ENCODE data around the gene CD244. TPM values are rescaled to one million over a fixed set of nuclear protein-coding genes. Genes with fewer than 3 reads are reported as not detected.

CD244 gene
- total RNA-seq, 1 donor: not detected

GRCh38 chr1:160863774-160864131, 1.1 kb upstream of the CD244 start:
- H3K79me2 ChIP-seq (ENCODE audit: insufficient read depth, low read length): no peaks in the 10 kb centered on the region
- no peaks in the 10 kb centered on the region for H3K9me3 ChIP-seq (ENCODE audit: low read depth, low read length)
- H3K36me3 ChIP-seq (ENCODE audit: insufficient read depth, low read length): no peaks in the 10 kb centered on the region
- H4K20me1 ChIP-seq (ENCODE audit: insufficient read depth, low read length): no peaks in the 10 kb centered on the region
- TF ChIP-seq, protein P1, sequence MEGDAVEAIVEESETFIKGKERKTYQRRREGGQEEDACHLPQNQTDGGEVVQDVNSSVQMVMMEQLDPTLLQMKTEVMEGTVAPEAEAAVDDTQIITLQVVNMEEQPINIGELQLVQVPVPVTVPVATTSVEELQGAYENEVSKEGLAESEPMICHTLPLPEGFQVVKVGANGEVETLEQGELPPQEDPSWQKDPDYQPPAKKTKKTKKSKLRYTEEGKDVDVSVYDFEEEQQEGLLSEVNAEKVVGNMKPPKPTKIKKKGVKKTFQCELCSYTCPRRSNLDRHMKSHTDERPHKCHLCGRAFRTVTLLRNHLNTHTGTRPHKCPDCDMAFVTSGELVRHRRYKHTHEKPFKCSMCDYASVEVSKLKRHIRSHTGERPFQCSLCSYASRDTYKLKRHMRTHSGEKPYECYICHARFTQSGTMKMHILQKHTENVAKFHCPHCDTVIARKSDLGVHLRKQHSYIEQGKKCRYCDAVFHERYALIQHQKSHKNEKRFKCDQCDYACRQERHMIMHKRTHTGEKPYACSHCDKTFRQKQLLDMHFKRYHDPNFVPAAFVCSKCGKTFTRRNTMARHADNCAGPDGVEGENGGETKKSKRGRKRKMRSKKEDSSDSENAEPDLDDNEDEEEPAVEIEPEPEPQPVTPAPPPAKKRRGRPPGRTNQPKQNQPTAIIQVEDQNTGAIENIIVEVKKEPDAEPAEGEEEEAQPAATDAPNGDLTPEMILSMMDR (IDR thresholded peaks at IDR 0.05; ENCODE audit: extremely low read depth, low read depth, low read length): no peak
- H3K4me1 ChIP-seq (ENCODE audit: insufficient read depth, low read length): no peaks in the 10 kb centered on the region
- H3K4me2 ChIP-seq (ENCODE audit: insufficient read depth, low read length): no peak overlapping the region
- DNase-seq (ENCODE audit: insufficient read length, low spot score, missing footprints): no peak
- H3K4me3 ChIP-seq (ENCODE audit: insufficient read depth, low read length): no peak overlapping the region
- H2AFZ ChIP-seq (ENCODE audit: low read length): no peak overlapping the region
- no peaks in the 10 kb centered on the region for H3K27me3 ChIP-seq (ENCODE audit: insufficient read depth, low read length)
- no peak overlapping the region for H3K27ac ChIP-seq (ENCODE audit: low read depth, low read length)

DNA sequence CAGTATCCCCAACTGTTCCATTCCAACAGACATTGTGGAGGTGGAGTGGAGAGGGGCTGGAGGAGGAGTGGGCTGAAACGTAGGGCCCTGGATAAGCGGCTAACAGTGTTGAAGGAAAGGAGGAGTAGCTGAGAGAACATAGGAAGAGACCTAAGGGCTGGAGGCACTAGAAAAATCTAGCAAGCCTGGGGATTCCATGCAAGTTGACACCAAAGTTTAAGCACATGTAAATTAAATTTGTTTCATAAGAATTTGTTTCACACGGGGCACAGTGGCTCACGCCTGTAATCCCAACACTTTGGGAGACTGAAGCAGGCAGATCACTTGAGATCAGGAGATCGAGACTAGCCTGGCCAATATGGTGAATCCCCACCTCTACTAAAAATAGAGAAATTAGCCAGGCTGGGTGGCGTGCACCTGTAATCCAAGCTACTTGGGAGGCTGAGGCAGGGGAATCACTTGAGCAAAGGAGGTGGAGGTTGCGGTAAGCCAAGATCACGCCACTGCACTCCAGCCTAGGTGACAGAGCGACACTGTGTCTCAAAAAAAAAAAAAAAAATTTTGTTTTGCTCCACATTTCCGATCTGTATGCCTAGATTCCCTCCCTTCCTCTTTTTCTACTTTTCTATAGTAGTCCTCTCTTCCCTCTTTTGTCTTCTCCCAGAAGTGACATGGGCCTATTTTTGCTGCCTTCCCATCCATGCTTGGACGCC, 530 bp upstream of the CD244 start:
- no peak overlapping the region for H2AFZ ChIP-seq (ENCODE audit: low read length)
- no peaks in the 10 kb centered on the region for H3K79me2 ChIP-seq (ENCODE audit: insufficient read depth, low read length)
- H4K20me1 ChIP-seq (ENCODE audit: insufficient read depth, low read length): no peaks in the 10 kb centered on the region
- H3K27ac ChIP-seq (ENCODE audit: low read depth, low read length): no peak overlapping the region
- no peak overlapping the region for H3K4me3 ChIP-seq (ENCODE audit: insufficient read depth, low read length)
- no peaks in the 10 kb centered on the region for H3K27me3 ChIP-seq (ENCODE audit: insufficient read depth, low read length)
- TF ChIP-seq, protein P1 (IDR thresholded peaks at IDR 0.05; ENCODE audit: extremely low read depth, low read depth, low read length): no peak
- no peak for DNase-seq (ENCODE audit: insufficient read length, low spot score, missing footprints)
- H3K9me3 ChIP-seq (ENCODE audit: low read depth, low read length): no peaks in the 10 kb centered on the region
- no peaks in the 10 kb centered on the region for H3K36me3 ChIP-seq (ENCODE audit: insufficient read depth, low read length)
- H3K4me2 ChIP-seq (ENCODE audit: insufficient read depth, low read length): no peak overlapping the region
- no peaks in the 10 kb centered on the region for H3K4me1 ChIP-seq (ENCODE audit: insufficient read depth, low read length)

DNA sequence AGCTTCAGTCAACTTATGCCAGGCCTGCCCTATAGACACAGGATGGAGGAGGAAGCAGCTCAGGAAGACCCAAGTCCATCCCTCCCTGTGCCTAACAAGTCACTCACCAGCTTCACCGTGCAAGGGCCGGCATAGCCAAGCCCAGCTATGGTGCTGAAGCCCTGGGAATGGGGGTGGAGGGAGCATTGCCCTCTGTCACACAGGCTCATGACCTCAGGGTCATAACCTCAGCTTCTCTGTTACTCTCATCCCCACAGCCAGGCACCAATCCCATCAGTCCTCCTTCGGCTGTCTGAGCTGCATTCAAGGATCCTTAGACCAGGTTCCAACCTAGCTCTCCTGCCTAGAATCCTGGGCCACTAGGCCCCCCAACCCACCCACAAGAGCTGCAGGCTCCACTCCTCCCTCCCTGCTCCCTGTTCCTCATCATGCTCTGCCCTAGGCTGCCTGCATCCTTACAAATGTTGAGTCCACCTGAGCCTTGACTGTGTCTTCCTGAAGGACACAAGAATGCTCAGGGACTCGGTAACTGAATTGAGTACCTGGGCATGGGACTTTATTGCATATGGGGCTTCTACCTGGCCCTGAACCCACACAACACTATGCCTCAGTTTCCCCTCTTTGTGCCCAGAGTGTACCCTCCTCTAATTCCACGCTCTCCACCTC, 1.7 kb downstream of the CD244 start:
- H3K79me2 ChIP-seq (ENCODE audit: insufficient read depth, low read length): no peaks in the 10 kb centered on the region
- H2AFZ ChIP-seq (ENCODE audit: low read length): no peak overlapping the region
- H3K4me3 ChIP-seq (ENCODE audit: insufficient read depth, low read length): no peak overlapping the region
- H3K27me3 ChIP-seq (ENCODE audit: insufficient read depth, low read length): no peaks in the 10 kb centered on the region
- no peak overlapping the region for H3K4me2 ChIP-seq (ENCODE audit: insufficient read depth, low read length)
- no peaks in the 10 kb centered on the region for H3K36me3 ChIP-seq (ENCODE audit: insufficient read depth, low read length)
- no peaks in the 10 kb centered on the region for H3K9me3 ChIP-seq (ENCODE audit: low read depth, low read length)
- peak; percentile 21 for DNase-seq (ENCODE audit: insufficient read length, low spot score, missing footprints)
- H3K4me1 ChIP-seq (ENCODE audit: insufficient read depth, low read length): no peaks in the 10 kb centered on the region
- no peak overlapping the region for H3K27ac ChIP-seq (ENCODE audit: low read depth, low read length)
- TF ChIP-seq, protein P1 (IDR thresholded peaks at IDR 0.05; ENCODE audit: extremely low read depth, low read depth, low read length): no peak
- no peaks in the 10 kb centered on the region for H4K20me1 ChIP-seq (ENCODE audit: insufficient read depth, low read length)

- Histone ChIP-seq H3K4me1 (ENCODE audit: insufficient read depth, low read length) (no peaks in the 10 kb centered on the region), H3K27me3 (ENCODE audit: insufficient read depth, low read length) (no peaks in the 10 kb centered on the region), H2AFZ (ENCODE audit: low read length) (no peak overlapping the region), H3K9me3 (ENCODE audit: low read depth, low read length) (no peaks in the 10 kb centered on the region), H3K36me3 (ENCODE audit: insufficient read depth, low read length) (no peaks in the 10 kb centered on the region), H3K27ac (ENCODE audit: low read depth, low read length) (no peak overlapping the region), H3K79me2 (ENCODE audit: insufficient read depth, low read length) (no peaks in the 10 kb centered on the region), H3K4me2 (ENCODE audit: insufficient read depth, low read length) (no peak overlapping the region), H3K4me3 (ENCODE audit: insufficient read depth, low read length) (no peak overlapping the region), H4K20me1 (ENCODE audit: insufficient read depth, low read length) (no peaks in the 10 kb centered on the region)
- TF ChIP-seq, protein P1 (IDR thresholded peaks at IDR 0.05; ENCODE audit: extremely low read depth, low read depth, low read length): no peak
- peak; percentile 62 for DNase-seq (ENCODE audit: insufficient read length, low spot score, missing footprints)
These were observed 3.5 kb downstream of the CD244 start for GRCh38 chr1:160859166-160859565.

Data from osteoblast (primary cell).